ENCODE results near the gene MRPL37.
"Not testable (repeated sequence)": the region's sequence is repeated elsewhere in the genome, so short reads cannot be mapped to it uniquely, and the experiment has no call there.

MRPL37 gene

GRCh38 chr1:54207287-54207686, 7.3 kb downstream of the MRPL37 start:
- TF ChIP-seq, protein P1, sequence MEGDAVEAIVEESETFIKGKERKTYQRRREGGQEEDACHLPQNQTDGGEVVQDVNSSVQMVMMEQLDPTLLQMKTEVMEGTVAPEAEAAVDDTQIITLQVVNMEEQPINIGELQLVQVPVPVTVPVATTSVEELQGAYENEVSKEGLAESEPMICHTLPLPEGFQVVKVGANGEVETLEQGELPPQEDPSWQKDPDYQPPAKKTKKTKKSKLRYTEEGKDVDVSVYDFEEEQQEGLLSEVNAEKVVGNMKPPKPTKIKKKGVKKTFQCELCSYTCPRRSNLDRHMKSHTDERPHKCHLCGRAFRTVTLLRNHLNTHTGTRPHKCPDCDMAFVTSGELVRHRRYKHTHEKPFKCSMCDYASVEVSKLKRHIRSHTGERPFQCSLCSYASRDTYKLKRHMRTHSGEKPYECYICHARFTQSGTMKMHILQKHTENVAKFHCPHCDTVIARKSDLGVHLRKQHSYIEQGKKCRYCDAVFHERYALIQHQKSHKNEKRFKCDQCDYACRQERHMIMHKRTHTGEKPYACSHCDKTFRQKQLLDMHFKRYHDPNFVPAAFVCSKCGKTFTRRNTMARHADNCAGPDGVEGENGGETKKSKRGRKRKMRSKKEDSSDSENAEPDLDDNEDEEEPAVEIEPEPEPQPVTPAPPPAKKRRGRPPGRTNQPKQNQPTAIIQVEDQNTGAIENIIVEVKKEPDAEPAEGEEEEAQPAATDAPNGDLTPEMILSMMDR (IDR thresholded peaks at IDR 0.05; ENCODE audit: low read depth, low read length): no peak
- TF ChIP-seq EZH2phosphoT487 (IDR thresholded peaks at IDR 0.05; ENCODE audit: low read depth): no peak
- H3K36me3 ChIP-seq (replicated peaks; ENCODE audit: low read depth, low read length): peaks cover 23% of the 10 kb centered on the region
- H3K4me3 ChIP-seq (ENCODE audit: low read length): no peak overlapping the region
- no peaks in the 10 kb centered on the region for H4K20me1 ChIP-seq (ENCODE audit: insufficient read depth, low read length)
- H2AFZ ChIP-seq (ENCODE audit: low read depth, low read length): no peak overlapping the region
- H3K4me2 ChIP-seq (ENCODE audit: low read length): no peak overlapping the region
- H3K79me2 ChIP-seq (ENCODE audit: low read length): peaks cover 15% of the 10 kb centered on the region
- H3K4me1 ChIP-seq (ENCODE audit: low read length): no peaks in the 10 kb centered on the region
- no peak overlapping the region for H3K27ac ChIP-seq (ENCODE audit: low read length)
- H3K27me3 ChIP-seq (ENCODE audit: low read depth, low read length): no peaks in the 10 kb centered on the region
- no peak overlapping the region for H3K9ac ChIP-seq (ENCODE audit: low read length)
- no peaks in the 10 kb centered on the region for H3K9me3 ChIP-seq (ENCODE audit: insufficient read depth, low read length)

GRCh38 chr1:54207896-54208295, 7.9 kb downstream of the MRPL37 start:
- peaks cover 23% of the 10 kb centered on the region for H3K36me3 ChIP-seq (replicated peaks; ENCODE audit: low read depth, low read length)
- H3K4me1 ChIP-seq (ENCODE audit: low read length); H3K27ac ChIP-seq (ENCODE audit: low read length); H3K4me3 ChIP-seq (ENCODE audit: low read length); H4K20me1 ChIP-seq (ENCODE audit: insufficient read depth, low read length); H3K4me2 ChIP-seq (ENCODE audit: low read length); H3K9ac ChIP-seq (ENCODE audit: low read length); H3K79me2 ChIP-seq (ENCODE audit: low read length); H3K27me3 ChIP-seq (ENCODE audit: low read depth, low read length); H3K9me3 ChIP-seq (ENCODE audit: insufficient read depth, low read length); H2AFZ ChIP-seq (ENCODE audit: low read depth, low read length): not testable (repeated sequence)

DNA sequence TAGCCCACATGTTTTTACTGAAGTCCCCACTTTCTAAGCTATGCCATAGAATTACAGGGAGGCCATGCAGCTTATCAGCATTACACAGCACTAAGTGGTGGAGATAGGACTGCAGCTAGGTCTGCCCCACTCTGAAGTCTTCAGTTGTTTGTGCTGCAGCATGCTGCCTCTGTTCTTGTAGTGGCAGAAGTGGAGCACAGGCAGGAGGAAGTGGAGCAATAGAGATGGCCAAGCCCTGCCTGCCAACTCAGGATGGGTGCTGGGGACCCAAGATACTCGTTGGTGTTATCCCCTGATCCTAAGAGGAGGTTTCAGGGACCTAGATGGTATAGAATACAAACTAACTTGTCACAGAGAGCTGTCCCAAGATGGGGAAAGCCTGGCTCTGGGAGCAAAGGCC, 12.9 kb downstream of the MRPL37 start:
- H4K20me1 ChIP-seq (ENCODE audit: insufficient read depth, low read length): no peaks in the 10 kb centered on the region

DNA sequence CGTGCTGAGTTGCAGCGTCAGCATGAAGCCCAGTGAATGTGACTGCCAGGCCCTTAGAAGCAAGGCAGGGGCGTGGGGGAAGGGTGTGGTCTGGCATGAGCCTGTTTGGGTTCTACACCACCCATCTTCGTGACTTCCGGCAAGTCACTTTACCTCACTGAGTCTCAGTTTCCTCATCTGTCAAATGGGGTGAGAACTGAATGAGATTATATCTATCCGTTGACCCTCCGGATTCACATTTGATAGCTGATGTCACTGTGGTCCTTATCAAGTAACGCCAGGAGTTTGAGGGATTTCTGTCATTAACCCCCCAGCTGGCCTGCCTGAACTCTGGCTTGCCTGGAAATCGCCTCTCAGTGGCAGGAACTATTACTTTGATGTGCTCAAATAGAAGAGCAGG, 15.6 kb downstream of the MRPL37 start:
- Histone ChIP-seq H4K20me1 (ENCODE audit: insufficient read depth, low read length) (no peaks in the 10 kb centered on the region), H3K9ac (ENCODE audit: low read length) (no peak overlapping the region), H3K9me3 (ENCODE audit: insufficient read depth, low read length) (no peaks in the 10 kb centered on the region), H3K36me3 (replicated peaks; ENCODE audit: low read depth, low read length) (peaks cover 13% of the 10 kb centered on the region), H3K27me3 (ENCODE audit: low read depth, low read length) (no peaks in the 10 kb centered on the region), H3K27ac (ENCODE audit: low read length) (no peak overlapping the region), H3K4me2 (ENCODE audit: low read length) (no peak overlapping the region), H3K4me3 (ENCODE audit: low read length) (no peak overlapping the region), H3K4me1 (ENCODE audit: low read length) (no peaks in the 10 kb centered on the region), H2AFZ (ENCODE audit: low read depth, low read length) (no peak overlapping the region), H3K79me2 (ENCODE audit: low read length) (no peaks in the 10 kb centered on the region)
- no peak for TF ChIP-seq EZH2phosphoT487 (IDR thresholded peaks at IDR 0.05; ENCODE audit: low read depth)
- TF ChIP-seq, protein P1 (IDR thresholded peaks at IDR 0.05; ENCODE audit: low read depth, low read length): no peak

More for the DNA sequence above, 12.9 kb downstream of the MRPL37 start:
- TF ChIP-seq, protein P1 (IDR thresholded peaks at IDR 0.05; ENCODE audit: low read depth, low read length): no peak
- TF ChIP-seq EZH2phosphoT487 (IDR thresholded peaks at IDR 0.05; ENCODE audit: low read depth): no peak
- H3K9ac ChIP-seq (ENCODE audit: low read length): no peak overlapping the region
- H3K4me1 ChIP-seq (ENCODE audit: low read length): no peaks in the 10 kb centered on the region
- H3K4me2 ChIP-seq (ENCODE audit: low read length): no peak overlapping the region
- no peaks in the 10 kb centered on the region for H3K27me3 ChIP-seq (ENCODE audit: low read depth, low read length)
- H3K79me2 ChIP-seq (ENCODE audit: low read length): no peaks in the 10 kb centered on the region
- H2AFZ ChIP-seq (ENCODE audit: low read depth, low read length): no peak overlapping the region
- H3K4me3 ChIP-seq (ENCODE audit: low read length): no peak overlapping the region
- no peaks in the 10 kb centered on the region for H3K9me3 ChIP-seq (ENCODE audit: insufficient read depth, low read length)
- no peak overlapping the region for H3K27ac ChIP-seq (ENCODE audit: low read length)
- peaks cover 20% of the 10 kb centered on the region for H3K36me3 ChIP-seq (replicated peaks; ENCODE audit: low read depth, low read length)

Measured in OCI-LY3 (cell line).